Measurements from ENCODE around the gene RBMS3.

GRCh38 chr3:29456901-29457300, 176.0 kb downstream of the RBMS3 start:
- TF ChIP-seq CTCF (IDR thresholded peaks at IDR 0.05): no peak
- no peak for TF ChIP-seq EP300 (IDR thresholded peaks at IDR 0.05)
- TF ChIP-seq POLR2AphosphoS5 (IDR thresholded peaks at IDR 0.05): no peak
